Measurements from ENCODE around the gene DNAJC4.

DNA sequence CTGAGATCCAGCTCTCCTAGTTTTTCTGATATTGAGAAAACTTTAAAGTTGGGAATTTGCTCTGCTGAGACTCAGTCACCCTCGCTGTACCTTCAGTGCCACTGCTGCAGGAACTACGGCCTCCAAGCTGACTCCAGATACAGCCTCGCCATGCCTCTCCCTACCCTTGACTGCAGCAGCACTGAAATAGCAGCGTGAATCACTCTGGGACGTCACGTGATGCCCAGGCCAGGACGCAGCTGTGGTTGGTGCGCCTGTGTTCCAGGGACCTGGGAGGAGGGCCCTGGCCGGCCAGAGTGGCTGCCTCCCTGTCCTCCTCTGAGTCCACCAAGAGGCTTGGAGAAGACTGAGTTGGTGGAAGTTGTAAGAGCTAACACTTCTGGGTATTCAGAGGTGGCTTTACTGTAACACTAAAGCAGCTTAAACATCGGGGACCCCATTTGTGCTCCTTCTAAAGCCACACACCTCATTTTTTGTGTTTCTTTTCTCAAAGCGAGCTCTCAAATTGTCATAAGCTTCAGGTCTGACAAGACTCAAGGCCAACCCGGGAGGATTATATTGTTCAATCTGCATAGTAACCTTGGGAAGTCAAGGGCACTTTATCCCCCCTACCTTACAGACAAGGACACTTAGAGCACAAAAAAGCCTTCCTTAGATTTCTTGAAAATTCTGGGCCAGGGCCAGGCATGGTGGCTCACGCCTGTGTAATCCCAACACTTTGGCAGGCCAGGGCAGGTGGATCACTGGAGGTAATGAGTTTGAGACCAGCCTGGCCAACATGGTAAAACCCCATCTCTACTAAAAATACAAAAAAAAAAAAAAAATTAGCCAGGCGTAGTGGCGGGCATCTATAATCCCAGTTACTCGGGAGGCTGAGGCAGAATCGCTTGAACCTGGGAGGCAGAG, 48.6 kb upstream of the DNAJC4 start:
- no peak for TF ChIP-seq EZH2 (IDR thresholded peaks at IDR 0.05; ENCODE audit: borderline replicate concordance, low read depth, low read length)
- no peak for TF ChIP-seq NFRKB (IDR thresholded peaks at IDR 0.05; ENCODE audit: low read depth)
- peak; percentile 54; the same call in 1 of the 2 replicates for TF ChIP-seq ARID1B (IDR thresholded peaks at IDR 0.05)
- TF ChIP-seq EP300 (IDR thresholded peaks at IDR 0.05; ENCODE audit: low read length) = no peak
- TF ChIP-seq ZNF274 (IDR thresholded peaks at IDR 0.05; ENCODE audit: borderline replicate concordance, low read depth, low read length) = no peak
- no peak for TF ChIP-seq E2F8 (IDR thresholded peaks at IDR 0.05; ENCODE audit: low read depth, partially characterized antibody)
- peak in 1 of 2 experiments; percentile 56; a peak in 1 of 4 replicates for TF ChIP-seq SIN3A (IDR thresholded peaks at IDR 0.05; ENCODE audit: borderline replicate concordance in 2 of 2, control insufficient read depth in 1 of 2, low read depth in 2 of 2, low read length in 2 of 2)
- TF ChIP-seq POLR2A (conservative IDR thresholded peaks at IDR 0.05) = peak; percentile 67
- TF ChIP-seq ZC3H11A (IDR thresholded peaks at IDR 0.05; ENCODE audit: low read depth, low read length) = no peak
- no peak for TF ChIP-seq CTCF (IDR thresholded peaks at IDR 0.05 in 2 of 3, conservative IDR thresholded peaks at IDR 0.05 in 1 of 3; ENCODE audit: insufficient read depth in 2 of 3, low read depth in 1 of 3, low read length in 3 of 3)
